NCI-H128 (cell line): ENCODE data around the gene CD24.
"Not testable (repeated sequence)": the region's sequence is repeated elsewhere in the genome, so short reads cannot be mapped to it uniquely, and the experiment has no call there.

Experiments used
- DNase-seq: peaks from one replicate; lab custom pipeline; 2025; ENCODE audit not compliant: unreplicated experiment; lab: John Stamatoyannopoulos, UW

CD24 gene

GRCh38 chr6:106974336-106974998, at the start of gene CD24:
TSS of gene CD24 (minus strand) at chr6:106974729. CDS start at chr6:106974646, 83 bp downstream.
- peak; percentile 25 for DNase-seq

- no peak for DNase-seq
Measured at GRCh38 chr6:107021446-107022185, 47.1 kb upstream of the CD24 start.

- DNase-seq, result no peak
Measured at GRCh38 chr6:107020239-107020638, 45.7 kb upstream of the CD24 start.

- DNase-seq, result not testable (repeated sequence)
Measured at GRCh38 chr6:107019628-107020027, 45.1 kb upstream of the CD24 start.

- no peak for DNase-seq
Measured at GRCh38 chr6:107019047-107019446, 44.5 kb upstream of the CD24 start.

- no peak for DNase-seq
Measured at GRCh38 chr6:107009499-107009898, 35.0 kb upstream of the CD24 start.

GRCh38 chr6:106997392-106998158, 23.0 kb upstream of the CD24 start:
- DNase-seq, result peak; percentile 24

- DNase-seq, result no peak
Measured at GRCh38 chr6:106995640-106996039, 21.1 kb upstream of the CD24 start.

- DNase-seq, result not testable (repeated sequence)
Measured at GRCh38 chr6:106989737-106990136, 15.2 kb upstream of the CD24 start.

- no peak for DNase-seq
Measured at GRCh38 chr6:106988664-106989063, 14.1 kb upstream of the CD24 start.

GRCh38 chr6:106981926-106982325, 7.4 kb upstream of the CD24 start:
- no peak for DNase-seq

- no peak for DNase-seq
Measured at GRCh38 chr6:106980926-106981325, 6.4 kb upstream of the CD24 start.

GRCh38 chr6:106979435-106979884, 4.9 kb upstream of the CD24 start:
- peak; percentile 73 for DNase-seq

GRCh38 chr6:106977246-106977645, 2.7 kb upstream of the CD24 start:
- DNase-seq, result no peak

- no peak for DNase-seq
Measured at GRCh38 chr6:106976270-106976669, 1.7 kb upstream of the CD24 start.

GRCh38 chr6:106975738-106976064, 1.2 kb upstream of the CD24 start:
- no peak for DNase-seq

GRCh38 chr6:106974999-106975737, 639 bp upstream of the CD24 start:
- DNase-seq, result no peak

GRCh38 chr6:106973836-106974335, 643 bp downstream of the CD24 start:
- no peak for DNase-seq

GRCh38 chr6:106973018-106973835, 1.3 kb downstream of the CD24 start:
- no peak for DNase-seq

GRCh38 chr6:106972500-106972899, 2.0 kb downstream of the CD24 start:
- peak; percentile 49 for DNase-seq
